ENCODE results near the gene ZBTB20. TPM values are rescaled to one million over a fixed set of nuclear protein-coding genes. Genes with fewer than 3 reads are reported as not detected.
A peak's percentile ranks its signal among the peaks of the same experiment; 100 is the strongest.

Gene ZBTB20
- polyA plus RNA-seq, 1 donor from 2014 or later, result 4.8 TPM

DNA sequence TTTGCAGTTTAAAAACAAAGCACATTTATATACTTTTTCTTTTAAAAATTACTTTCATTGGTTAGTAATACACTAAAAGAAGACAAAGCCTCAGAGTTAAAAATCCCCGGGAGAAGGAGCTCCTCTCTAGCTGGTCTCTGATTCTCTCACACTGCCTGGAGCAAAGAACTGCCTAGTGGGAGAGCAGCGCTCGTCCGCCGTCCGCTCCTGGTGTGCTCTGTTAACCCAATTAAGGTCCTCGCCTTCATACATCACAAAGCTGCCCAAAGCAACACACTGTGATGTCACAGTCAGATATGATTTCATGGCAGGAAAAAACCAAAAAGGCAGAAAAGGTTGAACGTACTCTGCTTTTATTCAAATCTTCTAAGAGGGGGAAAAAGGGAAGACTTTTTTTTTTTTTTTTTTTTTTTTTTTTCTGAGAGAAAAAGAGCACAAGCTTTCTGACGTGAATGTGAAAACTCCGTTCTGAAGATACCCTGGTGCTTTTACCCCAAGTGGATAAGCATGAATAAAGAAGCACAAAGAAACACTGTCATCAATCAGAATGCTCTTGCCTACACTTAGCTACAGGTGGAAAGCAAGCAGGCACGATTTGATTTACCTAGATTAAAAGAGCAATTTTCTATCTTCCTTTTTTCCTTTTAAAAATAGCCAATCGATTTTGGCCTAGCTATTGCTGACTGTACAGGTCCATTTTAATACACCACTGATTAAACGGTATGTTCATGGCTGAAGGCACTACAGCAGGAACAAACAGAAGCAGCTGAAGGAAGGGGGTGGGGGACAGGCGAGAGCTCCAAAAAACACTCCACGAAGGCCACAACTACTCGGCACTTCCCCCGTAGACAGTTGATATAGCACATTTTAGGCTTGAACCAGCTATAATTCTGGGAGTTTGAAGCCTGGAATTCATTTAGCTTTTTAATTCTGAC, 738.1 kb downstream of the ZBTB20 start:
- no peaks in the 10 kb centered on the region for H3K27me3 ChIP-seq (ENCODE audit: insufficient read depth, low read depth, low read length)
- peaks cover 12% of the 10 kb centered on the region for H3K79me2 ChIP-seq (replicated peaks; ENCODE audit: insufficient read depth, low read length)
- no peaks in the 10 kb centered on the region for H3K36me3 ChIP-seq (ENCODE audit: insufficient read depth, low read length)
- no peaks in the 10 kb centered on the region for H3F3A ChIP-seq (ENCODE audit: insufficient read depth, low read length, poor library complexity, severe bottlenecking)
- H3K9me3 ChIP-seq (ENCODE audit: low read length), result no peaks in the 10 kb centered on the region
- H3K27ac ChIP-seq (ENCODE audit: low read length), result no peak overlapping the region
- no peaks in the 10 kb centered on the region for H4K20me1 ChIP-seq (ENCODE audit: insufficient read depth)
- H2AFZ ChIP-seq (ENCODE audit: low read depth, low read length), result no peak overlapping the region
- H3K4me2 ChIP-seq (ENCODE audit: low read length), result peak overlapping the region; percentile 7
- TF ChIP-seq SMC3 (conservative IDR thresholded peaks at IDR 0.05; ENCODE audit: poor library complexity), result no peak
- TF ChIP-seq MXI1 (conservative IDR thresholded peaks at IDR 0.05; ENCODE audit: poor library complexity, severe bottlenecking), result no peak
- no peak for TF ChIP-seq POLR2AphosphoS5 (IDR thresholded peaks at IDR 0.05)
- TF ChIP-seq RAD21 (conservative IDR thresholded peaks at IDR 0.05), result no peak
- no peak for TF ChIP-seq EP300 (conservative IDR thresholded peaks at IDR 0.05; ENCODE audit: poor library complexity, severe bottlenecking)
- H3K4me3 ChIP-seq (ENCODE audit: low read length), result peak overlapping the region; percentile 46
- H3K9ac ChIP-seq (ENCODE audit: low read length), result peak overlapping the region; percentile 6
- no peaks in the 10 kb centered on the region for H3K9me2 ChIP-seq (ENCODE audit: insufficient read depth, low read length)

DNA sequence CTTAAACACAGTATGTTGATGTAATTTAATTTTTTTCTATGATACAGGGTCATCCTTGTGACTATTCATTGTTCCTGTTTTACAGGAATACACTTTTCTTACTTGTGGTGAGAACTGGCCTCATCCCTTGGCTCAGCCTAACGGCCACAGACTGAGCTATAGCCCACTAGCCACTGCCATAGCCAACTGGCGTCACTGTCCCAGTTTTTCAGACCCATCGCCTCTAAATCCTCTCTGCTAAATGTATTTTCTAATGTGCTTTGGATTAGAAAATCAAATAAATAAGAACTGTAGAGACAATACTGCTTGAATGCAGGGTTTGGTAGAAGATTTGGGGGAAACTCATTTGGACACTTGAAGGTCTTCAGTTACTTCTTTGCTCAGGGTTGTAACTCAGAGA, 740.2 kb downstream of the ZBTB20 start:
- TF ChIP-seq TAF1 (IDR thresholded peaks at IDR 0.05; ENCODE audit: low read depth) (no peak), EZH2 (IDR thresholded peaks at IDR 0.05; ENCODE audit: borderline replicate concordance, insufficient read depth, low read length, poor library complexity, severe bottlenecking) (no peak)
- H3K4me3 ChIP-seq (ENCODE audit: low read length), result no peak overlapping the region
- H3K9me2 ChIP-seq (ENCODE audit: insufficient read depth, low read length), result no peaks in the 10 kb centered on the region
- no peaks in the 10 kb centered on the region for H3K27me3 ChIP-seq (ENCODE audit: insufficient read depth, low read depth, low read length)
- H2AFZ ChIP-seq (ENCODE audit: low read depth, low read length), result no peak overlapping the region
- no peak overlapping the region for H3K4me2 ChIP-seq (ENCODE audit: low read length)
- H3K9me3 ChIP-seq (ENCODE audit: low read length), result no peaks in the 10 kb centered on the region
- H3K9ac ChIP-seq (ENCODE audit: low read length), result no peak overlapping the region
- no peaks in the 10 kb centered on the region for H3K36me3 ChIP-seq (ENCODE audit: insufficient read depth, low read length)
- no peaks in the 10 kb centered on the region for H3F3A ChIP-seq (ENCODE audit: insufficient read depth, low read length, poor library complexity, severe bottlenecking)
- H3K27ac ChIP-seq (ENCODE audit: low read length), result no peak overlapping the region
- no peaks in the 10 kb centered on the region for H4K20me1 ChIP-seq (ENCODE audit: insufficient read depth)
- peaks cover 9% of the 10 kb centered on the region for H3K79me2 ChIP-seq (replicated peaks; ENCODE audit: insufficient read depth, low read length)

GRCh38 chr3:114406286-114406685, 740.8 kb downstream of the ZBTB20 start:
- no peak for TF ChIP-seq EZH2 (IDR thresholded peaks at IDR 0.05; ENCODE audit: borderline replicate concordance, insufficient read depth, low read length, poor library complexity, severe bottlenecking)
- TF ChIP-seq RAD21 (conservative IDR thresholded peaks at IDR 0.05), result no peak
- no peak for TF ChIP-seq MXI1 (conservative IDR thresholded peaks at IDR 0.05; ENCODE audit: poor library complexity, severe bottlenecking)
- no peak for TF ChIP-seq EP300 (conservative IDR thresholded peaks at IDR 0.05; ENCODE audit: poor library complexity, severe bottlenecking)
- no peak for TF ChIP-seq TAF1 (IDR thresholded peaks at IDR 0.05; ENCODE audit: low read depth)
- TF ChIP-seq, protein P1, sequence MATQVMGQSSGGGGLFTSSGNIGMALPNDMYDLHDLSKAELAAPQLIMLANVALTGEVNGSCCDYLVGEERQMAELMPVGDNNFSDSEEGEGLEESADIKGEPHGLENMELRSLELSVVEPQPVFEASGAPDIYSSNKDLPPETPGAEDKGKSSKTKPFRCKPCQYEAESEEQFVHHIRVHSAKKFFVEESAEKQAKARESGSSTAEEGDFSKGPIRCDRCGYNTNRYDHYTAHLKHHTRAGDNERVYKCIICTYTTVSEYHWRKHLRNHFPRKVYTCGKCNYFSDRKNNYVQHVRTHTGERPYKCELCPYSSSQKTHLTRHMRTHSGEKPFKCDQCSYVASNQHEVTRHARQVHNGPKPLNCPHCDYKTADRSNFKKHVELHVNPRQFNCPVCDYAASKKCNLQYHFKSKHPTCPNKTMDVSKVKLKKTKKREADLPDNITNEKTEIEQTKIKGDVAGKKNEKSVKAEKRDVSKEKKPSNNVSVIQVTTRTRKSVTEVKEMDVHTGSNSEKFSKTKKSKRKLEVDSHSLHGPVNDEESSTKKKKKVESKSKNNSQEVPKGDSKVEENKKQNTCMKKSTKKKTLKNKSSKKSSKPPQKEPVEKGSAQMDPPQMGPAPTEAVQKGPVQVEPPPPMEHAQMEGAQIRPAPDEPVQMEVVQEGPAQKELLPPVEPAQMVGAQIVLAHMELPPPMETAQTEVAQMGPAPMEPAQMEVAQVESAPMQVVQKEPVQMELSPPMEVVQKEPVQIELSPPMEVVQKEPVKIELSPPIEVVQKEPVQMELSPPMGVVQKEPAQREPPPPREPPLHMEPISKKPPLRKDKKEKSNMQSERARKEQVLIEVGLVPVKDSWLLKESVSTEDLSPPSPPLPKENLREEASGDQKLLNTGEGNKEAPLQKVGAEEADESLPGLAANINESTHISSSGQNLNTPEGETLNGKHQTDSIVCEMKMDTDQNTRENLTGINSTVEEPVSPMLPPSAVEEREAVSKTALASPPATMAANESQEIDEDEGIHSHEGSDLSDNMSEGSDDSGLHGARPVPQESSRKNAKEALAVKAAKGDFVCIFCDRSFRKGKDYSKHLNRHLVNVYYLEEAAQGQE (IDR thresholded peaks at IDR 0.05; ENCODE audit: borderline replicate concordance), result no peak
- TF ChIP-seq CTCF (IDR thresholded peaks at IDR 0.05; ENCODE audit: poor library complexity, severe bottlenecking), result no peak
- no peak for TF ChIP-seq SMC3 (conservative IDR thresholded peaks at IDR 0.05; ENCODE audit: poor library complexity)
- TF ChIP-seq POLR2AphosphoS5 (IDR thresholded peaks at IDR 0.05), result no peak
- peaks cover 9% of the 10 kb centered on the region for H3K79me2 ChIP-seq (replicated peaks; ENCODE audit: insufficient read depth, low read length)
- no peak overlapping the region for H3K4me2 ChIP-seq (ENCODE audit: low read length)
- no peaks in the 10 kb centered on the region for H4K20me1 ChIP-seq (ENCODE audit: insufficient read depth)
- H3K9me3 ChIP-seq (ENCODE audit: low read length), result no peaks in the 10 kb centered on the region
- no peak overlapping the region for H3K27ac ChIP-seq (ENCODE audit: low read length)
- no peaks in the 10 kb centered on the region for H3F3A ChIP-seq (ENCODE audit: insufficient read depth, low read length, poor library complexity, severe bottlenecking)
- H2AFZ ChIP-seq (ENCODE audit: low read depth, low read length), result no peak overlapping the region
- H3K27me3 ChIP-seq (ENCODE audit: insufficient read depth, low read depth, low read length), result no peaks in the 10 kb centered on the region
- no peak overlapping the region for H3K9ac ChIP-seq (ENCODE audit: low read length)
- no peaks in the 10 kb centered on the region for H3K9me2 ChIP-seq (ENCODE audit: insufficient read depth, low read length)
- H3K36me3 ChIP-seq (ENCODE audit: insufficient read depth, low read length), result no peaks in the 10 kb centered on the region
- no peak overlapping the region for H3K4me3 ChIP-seq (ENCODE audit: low read length)

Data from neural cell (in vitro differentiated cells).